ENCODE results near the gene TCIRG1.

TCIRG1 gene

GRCh38 chr11:68006606-68007166 lies 32.1 kb upstream of the TCIRG1 start:
- DNase-seq (ENCODE audit: low read depth in 2 of 2), result no peak

- no peak for DNase-seq (ENCODE audit: low read depth in 2 of 2)
These were observed 31.1 kb upstream of the TCIRG1 start for GRCh38 chr11:68007498-68008380.

- no peak for DNase-seq (ENCODE audit: low read depth in 2 of 2)
These were observed 30.2 kb upstream of the TCIRG1 start for GRCh38 chr11:68008381-68009337.

- no peak for DNase-seq (ENCODE audit: low read depth in 2 of 2)
These were observed 29.3 kb upstream of the TCIRG1 start for GRCh38 chr11:68009391-68010089.

GRCh38 chr11:68010090-68011041 lies 28.5 kb upstream of the TCIRG1 start, which contains the start of gene ALDH3B1:
ALDH3B1 (plus strand) TSS chr11:68010327; CDS start chr11:68015298, 4,971 bp downstream.
- no peak for DNase-seq (ENCODE audit: low read depth in 2 of 2)

GRCh38 chr11:68011051-68011943 lies 27.5 kb upstream of the TCIRG1 start:
- DNase-seq (ENCODE audit: low read depth in 2 of 2), result no peak

- no peak for DNase-seq (ENCODE audit: low read depth in 2 of 2)
These were observed 26.6 kb upstream of the TCIRG1 start for GRCh38 chr11:68012044-68012842.

- DNase-seq (ENCODE audit: low read depth in 2 of 2), result no peak
These were observed 25.8 kb upstream of the TCIRG1 start for GRCh38 chr11:68012843-68013610.

- DNase-seq (ENCODE audit: low read depth in 2 of 2), result no peak
These were observed 25.1 kb upstream of the TCIRG1 start for GRCh38 chr11:68013611-68014156.

- no peak for DNase-seq (ENCODE audit: low read depth in 2 of 2)
These were observed 24.5 kb upstream of the TCIRG1 start for GRCh38 chr11:68014157-68014946.

GRCh38 chr11:68014947-68015447 lies 23.8 kb upstream of the TCIRG1 start:
- DNase-seq (ENCODE audit: low read depth in 2 of 2), result no peak

- no peak for DNase-seq (ENCODE audit: low read depth in 2 of 2)
These were observed 23.4 kb upstream of the TCIRG1 start for GRCh38 chr11:68015467-68015866.

- DNase-seq (ENCODE audit: low read depth in 2 of 2), result no peak
These were observed 22.5 kb upstream of the TCIRG1 start for GRCh38 chr11:68016161-68016903.

- DNase-seq (ENCODE audit: low read depth in 2 of 2), result no peak
These were observed 21.7 kb upstream of the TCIRG1 start for GRCh38 chr11:68016904-68017817.

All from stimulated activated CD4-positive, alpha-beta T cell treated with anti-CD3 and anti-CD28 coated beads, Interleukin-15, amount 100 ng/mL, for 48 hours (primary cell).